Smooth muscle cell (in vitro differentiated cells): ENCODE results near the gene TBXA2R. TPM values are rescaled to one million over a fixed set of nuclear protein-coding genes. Genes with fewer than 3 reads are reported as not detected.

Source experiments
- DNase-seq: peaks from one replicate; lab custom pipeline; 2025; ENCODE audit not compliant: unreplicated experiment; lab: John Stamatoyannopoulos, UW
- H2AFZ ChIP-seq: fragments of 200-600 bp; sonication (generic); 2 replicates; pipeline ENCODE4 v1.6.0; 2016; ENCODE audit warnings: antibody characterized with exemption, low read depth, mild to moderate bottlenecking
- H3F3A ChIP-seq: fragments of 200-600 bp; sonication (generic); 2 replicates; pipeline ENCODE4 v1.6.0; 2017; ENCODE audit warnings: antibody characterized with exemption, low read depth
- H3K27ac ChIP-seq: fragments of 200-600 bp; sonication (generic); 2 replicates; pipeline ENCODE4 v1.5.1; 2016; ENCODE audit warnings: low read depth, mild to moderate bottlenecking
- H3K27me3 ChIP-seq: fragments of 200-600 bp; sonication (generic); 2 replicates; pipeline ENCODE4 v1.6.1; 2016; ENCODE audit warnings: low read depth, mild to moderate bottlenecking
- H3K36me3 ChIP-seq: fragments of 200-600 bp; sonication (generic); 2 replicates; pipeline ENCODE4 v1.5.1; 2016; ENCODE audit warnings: low read depth
- H3K4me1 ChIP-seq: fragments of 200-600 bp; sonication (generic); 2 replicates; pipeline ENCODE4 v1.5.1; 2016; ENCODE audit warnings: low read depth
- H3K4me2 ChIP-seq: fragments of 200-600 bp; sonication (generic); 2 replicates; pipeline ENCODE4 v1.6.0; 2016; ENCODE audit warnings: mild to moderate bottlenecking
- H3K4me3 ChIP-seq: fragments of 200-600 bp; sonication (generic); 2 replicates; pipeline ENCODE4 v1.5.1; 2016; ENCODE audit warnings: mild to moderate bottlenecking
- H3K79me2 ChIP-seq: fragments of 200-600 bp; sonication (generic); 2 replicates; pipeline ENCODE4 v1.6.0; 2016; ENCODE audit warnings: low read depth, mild to moderate bottlenecking
- H3K9ac ChIP-seq: fragments of 200-600 bp; sonication (generic); 2 replicates; pipeline ENCODE4 v1.6.0; 2016; ENCODE audit warnings: low read depth
- H3K9me3 ChIP-seq: fragments of 200-600 bp; sonication (generic); replicated peaks from 2 replicates; pipeline ENCODE4 v1.5.1; 2016; ENCODE audit warnings: low read depth
- H4K20me1 ChIP-seq: fragments of 200-600 bp; sonication (generic); 2 replicates; pipeline ENCODE4 v1.6.0; 2016; ENCODE audit warnings: low read depth
- WGBS: methylation state at CpG from one replicate; pipeline ENCODE4 v1.1.7; 2016; ENCODE audit warnings: low lambda C conversion rate; 5-methylcytosine and 5-hydroxymethylcytosine counted together
- polyA plus RNA-seq: library from polyadenylated mRNA; unstranded; fragments of >200 nt; fragmentation: Nextera tagmentation; extraction: Ambion mirVana; gene quantifications from 2 replicates; pipeline ENCODE4 v1.2.1, GENCODE V29; 2016
- total RNA-seq: library from RNA; depleted of rRNA; stranded (reverse); fragments of >200 nt; gene quantifications from 2 replicates; pipeline ENCODE4 v1.2.3, GENCODE V29; 2014
- TF ChIP-seq, protein P1 (sequence below): fragments of 200-600 bp; sonication (generic); IDR thresholded peaks from 2 replicates; pipeline ENCODE4 v1.5.1; 2017; ENCODE audit warnings: borderline replicate concordance, mild to moderate bottlenecking, antibody characterized with exemption; ENCODE audit not compliant: insufficient read depth, poor library complexity, severe bottlenecking

Gene TBXA2R
- total and polyA plus RNA-seq, 2 experiments from 2014 or later = 1.7 to 9.3 TPM

DNA sequence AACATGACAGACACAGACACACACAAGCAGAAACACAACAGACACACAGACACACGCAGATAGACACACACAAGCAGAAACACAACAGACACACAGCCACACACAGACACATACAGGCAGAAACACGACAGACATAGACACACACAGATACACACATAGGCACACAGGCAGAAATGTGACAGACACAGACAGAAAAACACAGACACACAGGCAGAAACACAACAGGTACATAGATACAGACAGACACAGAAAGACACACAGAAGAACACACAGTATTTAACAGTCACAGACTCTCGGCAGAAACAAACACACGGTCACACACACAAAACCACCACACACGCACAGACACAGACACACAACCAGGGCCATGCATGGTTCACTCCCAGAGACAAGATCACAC, 905 bp downstream of the TBXA2R start:
- Histone ChIP-seq H3K9ac (no peak overlapping the region), H3K36me3 (no peaks in the 10 kb centered on the region), H3K4me3 (peak overlapping the region; percentile 65), H4K20me1 (no peaks in the 10 kb centered on the region), H3K79me2 (no peaks in the 10 kb centered on the region), H2AFZ (no peak overlapping the region), H3K4me2 (peak overlapping the region; percentile 86), H3K27ac (no peak overlapping the region), H3K27me3 (no peaks in the 10 kb centered on the region), H3K4me1 (peaks cover 8% of the 10 kb centered on the region), H3K9me3 (no peaks in the 10 kb centered on the region), H3F3A (no peaks in the 10 kb centered on the region)
- TF ChIP-seq, protein P1, sequence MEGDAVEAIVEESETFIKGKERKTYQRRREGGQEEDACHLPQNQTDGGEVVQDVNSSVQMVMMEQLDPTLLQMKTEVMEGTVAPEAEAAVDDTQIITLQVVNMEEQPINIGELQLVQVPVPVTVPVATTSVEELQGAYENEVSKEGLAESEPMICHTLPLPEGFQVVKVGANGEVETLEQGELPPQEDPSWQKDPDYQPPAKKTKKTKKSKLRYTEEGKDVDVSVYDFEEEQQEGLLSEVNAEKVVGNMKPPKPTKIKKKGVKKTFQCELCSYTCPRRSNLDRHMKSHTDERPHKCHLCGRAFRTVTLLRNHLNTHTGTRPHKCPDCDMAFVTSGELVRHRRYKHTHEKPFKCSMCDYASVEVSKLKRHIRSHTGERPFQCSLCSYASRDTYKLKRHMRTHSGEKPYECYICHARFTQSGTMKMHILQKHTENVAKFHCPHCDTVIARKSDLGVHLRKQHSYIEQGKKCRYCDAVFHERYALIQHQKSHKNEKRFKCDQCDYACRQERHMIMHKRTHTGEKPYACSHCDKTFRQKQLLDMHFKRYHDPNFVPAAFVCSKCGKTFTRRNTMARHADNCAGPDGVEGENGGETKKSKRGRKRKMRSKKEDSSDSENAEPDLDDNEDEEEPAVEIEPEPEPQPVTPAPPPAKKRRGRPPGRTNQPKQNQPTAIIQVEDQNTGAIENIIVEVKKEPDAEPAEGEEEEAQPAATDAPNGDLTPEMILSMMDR = no peak
- 77% methylated on average over 5 of the region's 5 CpGs for WGBS
- DNase-seq = no peak

DNA sequence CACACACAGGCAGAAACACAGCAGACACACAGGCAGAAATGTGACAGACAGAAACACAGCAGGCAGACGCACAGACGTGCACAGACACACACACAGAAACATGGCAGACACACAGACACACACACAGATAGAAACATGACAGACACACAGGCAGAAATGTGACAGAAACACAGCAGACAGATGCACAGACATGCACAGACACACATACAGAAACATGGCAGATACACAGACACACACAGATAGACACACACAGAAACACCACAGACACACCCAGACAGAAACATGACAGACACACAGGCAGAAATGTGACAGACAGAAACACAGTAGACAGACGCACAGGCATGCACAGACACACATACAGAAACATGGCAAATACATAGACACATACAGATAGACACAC, 1.3 kb downstream of the TBXA2R start:
- Histone ChIP-seq H3K4me3 (no peak overlapping the region), H3K27ac (no peak overlapping the region)

DNA sequence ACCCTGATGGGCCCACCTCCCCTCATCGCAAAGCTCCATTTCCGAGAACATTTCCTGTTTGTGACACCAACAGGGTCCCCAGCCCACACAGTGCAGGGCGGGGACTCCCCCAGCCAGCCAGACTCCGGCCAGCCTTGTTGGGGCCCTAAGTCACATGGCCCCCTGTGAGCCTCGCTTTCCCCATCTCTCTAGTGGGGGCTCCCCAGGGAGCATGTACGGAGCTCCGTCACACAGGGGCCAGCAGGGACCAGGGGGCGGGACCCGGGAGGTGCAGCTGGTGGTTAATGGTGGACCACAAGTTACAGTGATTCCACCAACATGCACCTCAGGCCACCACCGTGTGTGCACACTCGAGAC, 1.7 kb downstream of the TBXA2R start:
- no peaks in the 10 kb centered on the region for H3K27me3 ChIP-seq
- no peak overlapping the region for H3K27ac ChIP-seq
- peaks cover 8% of the 10 kb centered on the region for H3K4me1 ChIP-seq
- WGBS = 82% methylated on average over 11 of the region's 11 CpGs
- no peaks in the 10 kb centered on the region for H3K36me3 ChIP-seq
- H3F3A ChIP-seq = no peaks in the 10 kb centered on the region
- H2AFZ ChIP-seq = no peak overlapping the region
- H4K20me1 ChIP-seq = no peaks in the 10 kb centered on the region
- TF ChIP-seq, protein P1 = no peak
- H3K9ac ChIP-seq = no peak overlapping the region
- no peak overlapping the region for H3K4me2 ChIP-seq
- no peak for DNase-seq
- no peaks in the 10 kb centered on the region for H3K9me3 ChIP-seq
- no peaks in the 10 kb centered on the region for H3K79me2 ChIP-seq
- H3K4me3 ChIP-seq = no peak overlapping the region

More for the DNA sequence above, 1.3 kb downstream of the TBXA2R start:
- H3K9ac ChIP-seq = no peak overlapping the region
- peak overlapping the region; percentile 86 for H3K4me2 ChIP-seq
- H3K9me3 ChIP-seq = no peaks in the 10 kb centered on the region
- no peaks in the 10 kb centered on the region for H3K36me3 ChIP-seq
- no peak for DNase-seq
- TF ChIP-seq, protein P1 = no peak
- H3K27me3 ChIP-seq = no peaks in the 10 kb centered on the region
- no peaks in the 10 kb centered on the region for H3K79me2 ChIP-seq
- no peak overlapping the region for H2AFZ ChIP-seq
- H3K4me1 ChIP-seq = peaks cover 8% of the 10 kb centered on the region
- H4K20me1 ChIP-seq = no peaks in the 10 kb centered on the region
- WGBS = 81% methylated on average over 3 of the region's 3 CpGs
- H3F3A ChIP-seq = no peaks in the 10 kb centered on the region

DNA sequence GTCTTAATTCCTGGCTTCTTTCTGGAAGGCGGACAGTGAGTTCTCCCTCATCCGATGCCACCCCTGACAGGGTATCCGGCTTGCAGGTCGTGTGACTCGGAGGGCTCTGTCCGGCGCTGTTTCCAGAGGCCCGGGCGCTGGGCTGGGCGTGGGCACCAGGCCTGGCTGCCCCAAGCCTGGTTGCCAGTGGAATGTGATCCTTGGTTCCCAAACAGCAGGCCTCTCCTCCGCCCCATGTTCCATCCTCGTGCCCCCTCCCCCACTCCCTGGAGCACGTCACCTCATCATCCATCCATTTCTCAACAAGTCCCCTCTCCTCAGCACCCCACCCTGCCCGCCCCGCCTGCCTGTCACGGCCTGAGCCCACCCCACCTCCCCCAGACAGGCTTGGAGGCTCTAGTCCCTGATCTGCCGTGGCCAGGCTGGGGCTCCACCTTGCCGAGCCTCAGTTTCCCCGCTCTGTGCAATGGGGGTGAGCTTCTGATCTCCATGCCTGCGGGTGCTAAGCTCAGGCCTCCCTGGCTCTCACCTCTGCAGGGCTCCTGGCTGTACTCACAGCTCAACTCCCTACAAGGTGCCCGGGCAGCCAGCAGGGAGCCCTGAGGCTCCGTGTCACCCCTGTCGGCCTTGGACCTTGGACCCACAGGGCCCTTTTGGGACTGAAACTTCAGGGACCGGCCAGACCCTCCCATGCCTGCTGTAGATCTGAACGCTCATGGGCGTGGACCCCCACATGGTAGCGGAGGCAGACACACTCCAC, 2.3 kb downstream of the TBXA2R start:
- Histone ChIP-seq H3K4me3 (no peak overlapping the region), H3K4me1 (peaks cover 8% of the 10 kb centered on the region), H3K27me3 (no peaks in the 10 kb centered on the region), H3K36me3 (no peaks in the 10 kb centered on the region), H3K9ac (no peak overlapping the region), H3K27ac (no peak overlapping the region), H2AFZ (no peak overlapping the region), H3K4me2 (no peak overlapping the region), H3F3A (no peaks in the 10 kb centered on the region), H3K79me2 (no peaks in the 10 kb centered on the region), H4K20me1 (no peaks in the 10 kb centered on the region), H3K9me3 (no peaks in the 10 kb centered on the region)
- TF ChIP-seq, protein P1 = no peak
- DNase-seq = no peak
- whole genome bisulfite sequencing = 94% methylated on average over 23 of the region's 27 CpGs
